ENCODE measurements around the gene PEX5.

PEX5 gene

GRCh38 chr12:7189398-7190267 lies at the start of gene PEX5:
TSS of gene PEX5 (plus strand) at chr12:7189686. CDS start at chr12:7190378, 692 bp downstream.
- H3K27ac ChIP-seq = peak within 1 kb of the TSS; percentile 73
- H3K27me3 ChIP-seq (ENCODE audit: insufficient read depth, low read depth, severe bottlenecking) = no peaks in the 10 kb centered on the region
- peak; percentile 92 for DNase-seq
- no peak for TF ChIP-seq CTCF (IDR thresholded peaks at IDR 0.05; ENCODE audit: low read depth, low read length)
- H3K9me3 ChIP-seq (ENCODE audit: severe bottlenecking) = no peaks in the 10 kb centered on the region
- H3K4me3 ChIP-seq (ENCODE audit: low read depth, low read length) = peak within 1 kb of the TSS; percentile 71
- H3K36me3 ChIP-seq = peaks cover 31% of the 10 kb centered on the region

DNA sequence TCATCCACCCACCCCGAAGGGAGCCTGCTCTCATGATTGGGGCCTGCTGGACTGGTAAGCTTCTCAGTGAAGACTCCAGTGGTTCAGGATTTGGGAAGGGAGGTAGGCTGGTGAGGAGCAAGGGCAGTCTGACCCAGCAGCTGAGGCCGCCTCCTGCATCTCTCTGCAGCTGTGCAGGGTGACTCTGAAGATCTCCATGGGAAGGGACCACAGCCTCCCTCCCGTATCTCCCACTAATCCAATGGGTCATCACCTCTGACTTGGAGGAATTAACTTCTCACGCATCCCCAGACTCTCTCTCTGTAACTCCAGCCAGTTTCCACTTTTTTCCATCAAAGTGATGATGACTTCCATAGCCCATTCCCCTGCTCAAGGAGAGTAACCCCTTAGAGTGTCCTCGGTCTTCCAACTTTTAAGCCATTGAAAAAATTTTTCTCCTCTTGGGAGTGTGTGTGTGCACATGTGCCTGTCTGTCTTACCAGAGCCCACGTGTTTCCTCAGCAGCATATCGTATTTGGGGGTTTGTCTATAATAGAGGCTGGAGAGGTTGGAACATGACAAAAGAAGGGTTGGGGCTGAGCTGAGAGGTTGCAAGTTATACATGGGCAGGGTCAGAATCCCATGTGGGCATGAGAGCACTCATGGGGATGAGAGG lies 48.0 kb upstream of the PEX5 start:
- Histone ChIP-seq H3K27me3 (ENCODE audit: insufficient read depth, low read depth, severe bottlenecking) (no peaks in the 10 kb centered on the region), H3K9me3 (ENCODE audit: severe bottlenecking) (no peaks in the 10 kb centered on the region), H3K36me3 (peaks cover 32% of the 10 kb centered on the region), H3K4me3 (ENCODE audit: low read depth, low read length) (no peak overlapping the region), H3K27ac (no peak overlapping the region)
- no peak for TF ChIP-seq CTCF (IDR thresholded peaks at IDR 0.05; ENCODE audit: low read depth, low read length)
- DNase-seq = no peak

DNA sequence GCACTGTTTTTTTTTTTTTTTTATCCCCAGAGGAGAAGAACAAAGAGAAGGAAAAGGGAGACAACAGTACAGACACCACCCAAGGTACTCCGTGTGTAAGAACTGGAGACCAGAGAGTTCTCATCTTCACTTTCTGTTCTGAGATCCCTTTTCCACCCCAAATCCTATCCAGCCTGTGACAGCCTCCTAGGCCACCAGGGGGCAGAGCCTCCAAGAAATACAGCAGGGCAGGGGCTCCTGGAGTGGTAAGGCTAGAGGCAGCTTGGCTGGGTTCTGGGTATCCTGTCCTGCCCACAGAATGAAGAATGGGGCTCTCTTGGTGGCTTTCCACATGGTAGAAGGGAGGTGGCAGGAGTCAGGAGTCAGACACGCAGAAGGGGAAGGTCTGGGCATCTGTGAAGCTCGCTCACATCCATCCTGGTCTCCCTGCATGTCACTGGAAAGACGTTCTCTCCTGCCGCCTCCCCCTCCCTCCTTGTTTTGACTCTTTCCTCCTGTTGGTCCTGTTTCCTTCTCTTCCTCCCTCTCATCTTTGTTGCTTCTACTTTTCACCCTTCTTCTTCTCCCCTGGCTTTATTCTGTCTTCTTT lies 47.3 kb upstream of the PEX5 start:
- peaks cover 31% of the 10 kb centered on the region for H3K36me3 ChIP-seq
- peak; percentile 80 for TF ChIP-seq CTCF (IDR thresholded peaks at IDR 0.05; ENCODE audit: low read depth, low read length)
- DNase-seq = peak; percentile 74

GRCh38 chr12:7142809-7143465 lies 46.5 kb upstream of the PEX5 start:
- Histone ChIP-seq H3K9me3 (ENCODE audit: severe bottlenecking) (no peaks in the 10 kb centered on the region), H3K36me3 (peaks cover 23% of the 10 kb centered on the region), H3K27ac (no peak overlapping the region), H3K4me3 (ENCODE audit: low read depth, low read length) (no peak overlapping the region), H3K27me3 (ENCODE audit: insufficient read depth, low read depth, severe bottlenecking) (no peaks in the 10 kb centered on the region)
- DNase-seq = no peak
- TF ChIP-seq CTCF (IDR thresholded peaks at IDR 0.05; ENCODE audit: low read depth, low read length) = no peak

More for the DNA sequence above, 47.3 kb upstream of the PEX5 start:
- H3K27me3 ChIP-seq (ENCODE audit: insufficient read depth, low read depth, severe bottlenecking) = no peaks in the 10 kb centered on the region
- no peaks in the 10 kb centered on the region for H3K9me3 ChIP-seq (ENCODE audit: severe bottlenecking)
- H3K4me3 ChIP-seq (ENCODE audit: low read depth, low read length) = no peak overlapping the region
- H3K27ac ChIP-seq = no peak overlapping the region

- H3K4me3 ChIP-seq (ENCODE audit: low read depth, low read length) = no peak overlapping the region
- TF ChIP-seq CTCF (IDR thresholded peaks at IDR 0.05; ENCODE audit: low read depth, low read length) = no peak
- H3K36me3 ChIP-seq = peaks cover 20% of the 10 kb centered on the region
- no peaks in the 10 kb centered on the region for H3K9me3 ChIP-seq (ENCODE audit: severe bottlenecking)
- H3K27ac ChIP-seq = no peak overlapping the region
- H3K27me3 ChIP-seq (ENCODE audit: insufficient read depth, low read depth, severe bottlenecking) = no peaks in the 10 kb centered on the region
- DNase-seq = no peak
These were observed 45.9 kb upstream of the PEX5 start for GRCh38 chr12:7143564-7143963.

Data from WERI-Rb-1 (cell line).